Testis (tissue), 3 donors: ENCODE results near the gene XIRP2. TPM values are rescaled to one million over a fixed set of nuclear protein-coding genes. Genes with fewer than 3 reads are reported as not detected.
"Not testable (repeated sequence)": the region's sequence is repeated elsewhere in the genome, so short reads cannot be mapped to it uniquely, and the experiment has no call there.

Experiments
- DNase-seq: peaks from one replicate; pipeline ENCODE4 v3.0.0-alpha.2; 2019
- H3K27ac ChIP-seq, 2 donors: fragments of 200-600 bp; sonication (generic); one replicate each; pipeline ENCODE4 v1.5.1; 2019
- H3K27me3 ChIP-seq: fragments of 200-600 bp; sonication (generic); one replicate; pipeline ENCODE4 v1.5.1; 2019
- H3K36me3 ChIP-seq: fragments of 200-600 bp; sonication (generic); one replicate; pipeline ENCODE4 v1.5.1; 2017; ENCODE audit warnings: low read depth; ENCODE audit errors: missing control alignments
- H3K4me1 ChIP-seq: fragments of 200-600 bp; sonication (generic); one replicate; pipeline ENCODE4 v1.5.1; 2019
- H3K4me3 ChIP-seq, 2 donors: fragments of 200-600 bp; sonication (generic); one replicate each; pipeline ENCODE4 v1.5.1; 2017 to 2019
- H3K9me3 ChIP-seq: fragments of 200-600 bp; sonication (generic); one replicate; pipeline ENCODE4 v1.5.1; 2017
- CTCF ChIP-seq, 3 experiments: fragments of 450-650 bp in 2 of 3; fragments of 200-600 bp in 1 of 3; sonication (generic) in 1 of 3; IDR thresholded peaks; one replicate each; pipeline ENCODE4 v1.5.1; 2016 to 2019; ENCODE audit warnings: antibody characterized with exemption in 3 of 3, mild to moderate bottlenecking in 2 of 3, moderate library complexity in 1 of 3
- POLR2A ChIP-seq: fragments of 450-650 bp; IDR thresholded peaks from one replicate; pipeline ENCODE4 v1.6.1; 2017; ENCODE audit warnings: antibody characterized with exemption, mild to moderate bottlenecking, moderate library complexity
- WGBS, 2 donors: methylation state at CpG; one replicate each; pipeline ENCODE4 v1.1.5; 2018; 5-methylcytosine and 5-hydroxymethylcytosine counted together
- intact Hi-C: fragments of 100-400 bp; cut with DNase I; formaldehyde crosslinking; loops from one replicate; pipeline ENCODE4 v1.15.1; 2023; ENCODE audit warnings: low total_unique reads
- polyA plus RNA-seq: library from polyadenylated mRNA; stranded (reverse); fragments of 350-450 nt; fragmentation: Illumina TruSeq; extraction: RNeasy Lipid Tissue Mini Kit (QIAGEN cat#74804); gene quantifications from one replicate; pipeline ENCODE4 v1.2.3, GENCODE V29; 2014; ENCODE audit warnings: low read depth, low replicate concordance; ENCODE audit not compliant: insufficient read depth
- total RNA-seq, 2 donors: library from RNA; depleted of rRNA; stranded (reverse); fragments of >200 nt; gene quantifications; one replicate each; pipeline ENCODE4 v1.2.3, GENCODE V29; 2016

Gene XIRP2
- total and polyA plus RNA-seq, 3 donors from 2014 or later = 1.1 to 5.9 (median 3.9) TPM

GRCh38 chr2:167103757-167104133 lies 215.5 kb downstream of the XIRP2 start:
- no peak overlapping the region for H3K4me3 ChIP-seq
- no peak for DNase-seq
- H3K4me1 ChIP-seq = peaks cover 13% of the 10 kb centered on the region
- intact Hi-C loops = no loop called here
- H3K27ac ChIP-seq = no peak overlapping the region
- no peaks in the 10 kb centered on the region for H3K27me3 ChIP-seq
- TF ChIP-seq POLR2A (no peak), CTCF (IDR thresholded peaks at IDR 0.05) (no peak)
- no peaks in the 10 kb centered on the region for H3K36me3 ChIP-seq
- H3K9me3 ChIP-seq = no peaks in the 10 kb centered on the region

- no peaks in the 10 kb centered on the region for H3K36me3 ChIP-seq
- H3K4me3 ChIP-seq = no peak overlapping the region
- H3K4me1 ChIP-seq = peaks cover 13% of the 10 kb centered on the region
- WGBS, 2 donors = 70 to 95% methylated on average over 3 of the region's 3 CpGs
- DNase-seq = no peak
- no peak for TF ChIP-seq CTCF (IDR thresholded peaks at IDR 0.05)
- no peak for TF ChIP-seq POLR2A
- no peaks in the 10 kb centered on the region for H3K9me3 ChIP-seq
- H3K27me3 ChIP-seq = no peaks in the 10 kb centered on the region
- no peak overlapping the region for H3K27ac ChIP-seq
- intact Hi-C loops = no loop called here
Measured at GRCh38 chr2:167104691-167105090, 216.4 kb downstream of the XIRP2 start.

GRCh38 chr2:167109682-167110081 lies 221.4 kb downstream of the XIRP2 start:
- intact Hi-C loops, H3K36me3 ChIP-seq, H3K9me3 ChIP-seq, H3K27me3 ChIP-seq, H3K27ac ChIP-seq, H3K4me3 ChIP-seq, DNase-seq, H3K4me1 ChIP-seq: not testable (repeated sequence)

GRCh38 chr2:167110345-167110744 lies 222.1 kb downstream of the XIRP2 start:
- H3K36me3 ChIP-seq = no peaks in the 10 kb centered on the region
- H3K4me1 ChIP-seq = no peaks in the 10 kb centered on the region
- no peaks in the 10 kb centered on the region for H3K9me3 ChIP-seq
- no peak overlapping the region for H3K4me3 ChIP-seq
- H3K27ac ChIP-seq = no peak overlapping the region
- TF ChIP-seq POLR2A (no peak), CTCF (IDR thresholded peaks at IDR 0.05) (no peak)
- DNase-seq = no peak
- H3K27me3 ChIP-seq = no peaks in the 10 kb centered on the region
- intact Hi-C loops = no loop called here

- WGBS, 2 donors = 93 to 94% methylated on average over 4 of the region's 4 CpGs
Measured at GRCh38 chr2:167114018-167114417, 225.7 kb downstream of the XIRP2 start.

More at GRCh38 chr2:167114018-167114417, 225.7 kb downstream of the XIRP2 start:
- Histone ChIP-seq H3K36me3 (no peaks in the 10 kb centered on the region), H3K27me3 (no peaks in the 10 kb centered on the region), H3K9me3 (no peaks in the 10 kb centered on the region), H3K4me3 (no peak overlapping the region), H3K27ac (no peak overlapping the region), H3K4me1 (no peaks in the 10 kb centered on the region)
- TF ChIP-seq POLR2A (no peak), CTCF (IDR thresholded peaks at IDR 0.05) (no peak)
- intact Hi-C loops = no loop called here
- no peak for DNase-seq
